ENCODE data around the gene PLXNA2.

Gene PLXNA2

DNA sequence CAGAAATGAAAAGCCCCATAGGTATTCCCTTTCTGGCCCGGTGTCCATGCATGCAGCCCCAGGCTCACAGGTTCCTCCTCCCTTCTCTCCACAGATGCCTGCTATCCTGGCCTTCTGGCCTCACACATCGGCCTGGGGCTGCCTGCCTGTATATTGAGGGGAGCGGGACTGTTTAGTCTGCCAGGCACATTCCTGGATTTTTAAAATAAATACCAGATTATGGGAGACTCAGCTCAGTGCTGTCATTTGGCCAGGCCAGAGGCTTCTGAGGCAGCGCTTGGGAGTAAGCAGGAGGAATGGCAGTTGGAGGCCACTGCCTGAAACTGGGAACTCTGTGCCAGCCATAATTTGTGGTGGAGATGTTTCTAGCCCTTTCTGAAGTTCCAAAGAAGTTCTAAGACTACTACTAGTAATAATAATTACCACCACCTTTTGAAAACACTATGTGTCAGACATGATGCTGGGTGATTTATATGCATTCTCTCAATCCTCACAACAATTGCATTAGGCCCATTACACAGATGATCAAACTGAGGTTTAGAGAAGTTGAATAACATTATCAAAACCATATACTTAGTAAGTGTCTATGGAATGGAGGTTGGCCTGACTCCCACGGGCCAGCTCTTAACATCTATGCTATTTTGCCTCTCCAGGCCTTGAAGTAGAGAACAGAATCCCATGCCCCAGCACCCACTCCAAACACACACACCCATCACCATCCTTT lies 107.6 kb downstream of the PLXNA2 start:
- DNase-seq: no peak

DNA sequence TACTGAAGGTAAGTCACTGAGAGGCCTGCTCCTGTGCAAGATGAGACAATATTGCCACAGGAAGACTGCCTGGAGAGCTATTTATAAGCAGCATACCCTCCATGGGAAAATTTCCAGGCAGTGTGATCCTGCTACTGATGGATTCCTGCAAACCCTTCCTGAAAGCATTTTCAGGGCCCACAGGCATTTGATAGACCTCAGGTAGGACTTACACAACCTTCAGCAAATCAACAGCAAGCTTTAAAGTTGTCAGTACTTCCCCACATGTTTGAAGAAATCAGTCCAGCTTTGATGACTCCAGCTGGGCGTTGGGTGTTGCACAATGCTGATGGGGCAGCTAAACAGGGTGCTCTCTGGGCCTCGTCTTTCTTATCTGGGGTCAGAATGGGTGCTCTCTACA lies 108.8 kb downstream of the PLXNA2 start:
- DNase-seq: no peak

DNA sequence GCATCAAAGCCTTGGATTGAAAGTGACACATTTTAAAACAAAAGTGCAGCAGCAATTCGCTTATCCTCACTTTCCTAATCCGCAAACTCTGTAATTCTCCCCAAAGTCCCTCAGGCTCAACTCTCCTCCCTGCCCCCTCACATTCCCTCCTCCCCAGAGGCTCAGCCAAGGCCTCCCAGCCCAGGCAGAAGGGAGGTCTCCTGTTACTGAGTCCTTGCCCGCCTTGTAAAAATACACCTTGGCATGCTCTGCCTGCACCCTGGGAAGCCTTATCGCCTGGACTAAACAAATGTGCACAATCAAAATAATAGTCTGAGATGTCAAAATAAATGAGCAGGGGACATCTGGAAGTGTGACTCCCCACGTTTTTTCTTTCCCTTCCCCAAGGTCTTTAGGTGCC lies 109.7 kb downstream of the PLXNA2 start:
- DNase-seq: no peak

DNA sequence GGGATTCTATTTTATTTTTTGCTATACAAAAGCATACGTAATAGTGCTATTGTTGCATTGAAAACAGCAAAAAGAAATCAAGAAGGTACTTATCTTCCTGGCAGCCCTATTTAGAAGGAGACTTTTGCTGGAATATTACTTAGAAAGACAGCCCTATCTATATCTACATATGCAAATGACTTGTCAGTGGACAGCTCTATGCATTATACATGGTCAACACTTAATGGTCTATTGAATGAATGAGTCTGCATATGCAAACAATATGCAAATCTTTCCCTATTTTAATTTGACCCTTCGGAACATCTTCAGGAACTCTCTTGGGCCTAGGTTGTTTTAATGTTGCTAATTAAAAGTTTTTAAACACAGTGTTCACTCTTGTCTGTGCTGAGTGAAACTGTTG lies 110.8 kb downstream of the PLXNA2 start:
- DNase-seq: no peak

DNA sequence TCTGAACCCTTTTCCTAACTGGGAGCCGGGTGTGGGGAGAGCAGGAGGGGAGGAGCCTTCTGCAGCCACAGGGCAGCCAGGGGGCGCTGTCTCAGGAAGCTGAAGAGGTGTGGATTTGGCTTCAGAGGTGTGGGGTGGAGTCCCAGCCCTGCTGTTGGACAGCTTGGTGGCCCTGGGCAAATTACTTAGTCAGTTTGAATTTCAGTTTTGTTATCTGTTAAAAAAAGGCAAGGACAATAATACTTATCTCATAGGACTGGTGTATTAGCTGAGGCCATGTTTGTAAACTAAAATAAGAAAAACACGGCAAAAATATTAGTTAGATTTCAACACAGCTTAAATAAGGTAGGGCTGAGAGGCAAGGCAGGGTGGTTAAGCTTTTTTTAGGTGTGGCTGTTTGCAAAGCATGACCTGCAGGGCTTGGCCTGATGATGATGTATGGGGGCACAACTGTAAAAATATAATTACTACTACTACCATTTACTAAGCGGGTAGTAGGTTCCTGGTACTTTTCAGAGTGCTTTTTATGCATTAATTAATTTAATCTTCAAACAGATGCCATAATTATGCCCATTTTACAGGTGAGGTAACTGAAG lies 111.8 kb downstream of the PLXNA2 start:
- DNase-seq: peak; percentile 39

DNA sequence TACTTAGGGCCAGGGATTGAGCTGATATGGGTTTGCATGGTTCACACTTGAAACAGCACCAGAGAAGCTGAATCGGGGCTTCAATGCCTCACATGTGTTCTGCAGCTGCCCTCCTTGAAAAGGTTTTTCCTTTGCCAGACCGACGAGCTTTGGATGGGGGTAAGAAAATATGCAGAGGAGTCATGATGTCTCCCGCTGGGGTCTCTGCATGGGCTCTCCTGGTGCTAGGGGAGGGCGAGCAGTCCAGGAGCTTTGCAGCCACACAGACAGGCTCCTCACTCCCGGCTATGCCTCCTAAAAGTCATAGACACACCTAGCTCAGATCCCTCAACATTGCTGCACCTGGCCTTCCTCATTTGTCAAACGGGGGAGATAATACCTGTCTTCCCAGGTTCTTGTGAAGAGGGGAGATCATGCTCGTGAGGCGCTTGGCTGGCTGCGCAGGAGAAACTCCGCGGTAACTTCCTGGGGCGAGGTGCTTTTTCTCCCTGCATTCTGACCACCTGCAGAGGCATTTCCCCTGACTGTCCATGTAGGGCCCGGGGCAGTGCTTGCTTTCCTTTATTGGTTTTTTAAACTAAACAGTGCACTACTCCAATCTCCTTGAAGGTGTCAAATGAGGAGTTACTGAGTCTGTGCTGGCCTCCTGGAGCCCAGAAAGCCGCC lies 112.4 kb downstream of the PLXNA2 start:
- no peak for DNase-seq

DNA sequence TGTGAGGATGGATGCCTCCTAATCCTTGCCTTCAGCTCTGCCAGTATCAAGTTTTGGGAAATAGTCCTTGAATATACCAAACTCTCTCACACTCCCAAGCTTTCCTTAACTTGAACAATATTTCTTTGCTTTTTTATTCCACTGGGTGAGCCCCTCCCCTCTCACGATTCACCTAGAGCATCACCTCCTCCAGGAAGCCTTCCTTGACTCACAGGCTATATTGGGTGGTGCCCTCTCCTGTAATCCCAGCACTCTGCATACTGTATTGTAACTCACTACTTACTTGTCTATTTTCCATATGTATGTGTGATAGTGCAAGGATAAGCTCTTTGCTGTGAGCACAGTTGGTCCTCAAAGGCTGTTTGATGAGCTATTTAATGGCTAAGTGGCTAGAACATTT lies 114.7 kb downstream of the PLXNA2 start:
- DNase-seq: no peak

DNA sequence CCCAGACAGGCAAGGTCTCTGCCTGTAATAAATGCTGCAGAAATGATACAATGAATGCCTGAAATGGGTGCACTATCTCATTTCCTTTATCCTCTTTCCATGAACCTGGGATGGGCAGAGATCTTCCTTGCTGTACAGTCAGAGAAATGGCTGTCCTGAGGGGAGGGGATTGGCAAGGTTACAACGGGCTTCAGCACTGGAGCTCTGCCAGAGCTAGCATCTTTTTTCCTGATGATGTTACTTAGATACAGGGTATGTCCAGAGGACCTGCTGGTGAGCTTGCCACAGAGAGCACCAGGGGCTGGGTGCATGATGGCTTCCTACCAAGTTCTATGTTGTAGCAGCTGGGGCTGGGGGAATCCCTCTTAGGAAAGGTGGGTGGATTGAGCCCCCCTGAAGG lies 115.1 kb downstream of the PLXNA2 start:
- DNase-seq: no peak

DNA sequence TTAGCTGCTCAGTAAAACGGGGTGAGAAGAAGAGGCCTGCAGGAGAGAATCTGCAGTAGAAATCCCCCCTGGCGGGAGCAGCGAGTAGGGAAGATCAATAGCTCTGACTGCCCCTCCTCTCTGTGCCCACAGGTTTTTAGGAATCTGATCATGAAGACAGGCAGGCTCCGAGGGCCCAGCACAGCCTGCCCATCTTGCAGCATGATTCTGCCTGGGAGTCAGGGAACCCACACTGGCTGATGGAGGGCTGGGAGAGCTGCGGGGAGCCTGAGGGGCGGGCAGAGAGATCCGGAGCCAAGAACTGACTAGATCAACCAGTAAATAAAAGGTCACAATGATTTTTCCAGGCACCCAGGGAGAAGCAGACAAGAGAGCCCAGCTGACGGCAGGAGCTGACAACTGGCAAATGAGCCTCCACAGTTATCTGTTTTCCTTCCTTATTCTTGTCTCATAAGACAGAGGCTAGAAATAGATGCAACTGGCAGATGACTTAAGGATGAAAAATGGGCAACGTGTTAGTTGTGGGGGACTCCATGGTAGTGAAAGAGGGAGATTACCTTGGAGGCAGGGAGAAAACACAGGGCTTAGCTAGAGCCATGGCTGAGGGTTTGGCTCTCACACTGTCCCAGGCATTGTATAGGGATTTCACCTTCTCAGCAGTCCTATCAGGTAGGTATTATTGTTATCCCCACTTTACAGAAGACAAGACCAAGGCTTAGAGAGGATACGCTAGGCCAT lies 116.2 kb downstream of the PLXNA2 start:
- DNase-seq: no peak

DNA sequence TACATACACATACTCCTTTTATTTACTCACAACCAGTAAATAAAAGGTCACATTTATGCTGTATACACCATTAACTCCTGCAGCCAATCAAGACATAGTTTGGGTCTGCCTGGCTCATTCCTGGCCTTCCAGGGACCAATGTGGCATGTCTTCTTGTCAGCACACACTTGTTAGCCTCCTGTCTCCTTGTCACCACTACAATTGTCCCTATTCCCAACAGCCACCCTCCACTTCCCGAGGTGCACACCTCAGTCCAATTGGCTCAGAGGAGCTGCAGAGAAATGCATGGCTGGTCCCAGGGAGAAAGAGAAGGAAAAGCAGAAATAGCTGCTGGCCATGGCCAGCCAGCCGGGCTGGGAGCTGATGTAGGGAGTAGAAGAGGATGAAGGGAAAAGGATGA lies 116.9 kb downstream of the PLXNA2 start:
- no peak for DNase-seq

DNA sequence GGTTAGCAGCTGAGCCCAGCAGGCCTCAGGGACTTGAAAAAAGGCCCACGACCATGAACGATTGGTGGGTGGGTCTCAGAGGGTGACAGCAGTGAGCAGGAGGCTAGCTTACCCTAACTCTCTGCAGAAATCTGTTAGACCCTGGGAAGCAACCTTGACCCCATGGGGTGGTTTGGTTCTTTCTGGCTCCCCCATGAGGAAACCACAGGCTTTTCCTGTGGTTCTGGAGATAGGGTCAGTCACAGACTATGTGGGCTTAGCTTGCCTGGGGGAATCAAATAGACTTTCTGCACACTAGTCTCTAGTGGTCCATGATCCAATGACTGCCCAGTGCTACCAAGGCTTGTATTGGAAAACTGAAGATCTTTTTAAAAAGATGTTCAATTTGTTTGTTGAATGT lies 118.1 kb downstream of the PLXNA2 start:
- DNase-seq: no peak

DNA sequence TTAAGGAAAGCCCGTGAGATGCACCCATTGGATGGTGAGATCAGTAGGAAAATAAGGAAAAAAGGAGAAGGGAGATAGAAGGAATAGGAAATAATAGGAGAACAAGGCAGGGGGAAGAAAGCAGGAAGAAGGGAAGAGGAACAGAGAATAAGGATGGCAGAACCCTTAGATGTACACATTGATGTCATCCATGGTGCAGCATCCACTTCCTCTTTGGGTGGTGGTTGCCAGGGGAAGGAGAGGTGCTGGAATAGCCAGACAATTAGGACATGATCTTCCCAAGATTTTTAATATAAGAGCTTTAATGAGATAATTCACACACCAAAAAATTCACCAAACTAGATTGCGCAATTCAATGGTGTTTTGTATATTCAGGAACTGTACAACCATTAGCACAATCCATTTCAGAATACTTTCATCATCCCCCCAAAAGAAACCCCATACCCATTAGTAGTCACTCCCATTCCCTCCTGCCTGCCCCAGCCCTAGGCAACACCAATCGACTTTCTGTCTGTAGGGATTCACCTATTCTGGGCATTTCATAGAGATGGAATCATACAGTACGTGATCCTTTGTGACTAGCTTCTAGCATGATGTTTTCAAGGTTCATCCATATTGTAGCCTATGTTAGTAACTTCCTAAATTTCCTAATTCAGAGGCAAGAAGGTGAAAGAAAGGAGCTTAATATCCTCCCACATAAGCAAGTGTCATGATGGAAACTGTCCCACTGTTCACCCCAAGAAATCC lies 121.4 kb downstream of the PLXNA2 start:
- no peak for DNase-seq

DNA sequence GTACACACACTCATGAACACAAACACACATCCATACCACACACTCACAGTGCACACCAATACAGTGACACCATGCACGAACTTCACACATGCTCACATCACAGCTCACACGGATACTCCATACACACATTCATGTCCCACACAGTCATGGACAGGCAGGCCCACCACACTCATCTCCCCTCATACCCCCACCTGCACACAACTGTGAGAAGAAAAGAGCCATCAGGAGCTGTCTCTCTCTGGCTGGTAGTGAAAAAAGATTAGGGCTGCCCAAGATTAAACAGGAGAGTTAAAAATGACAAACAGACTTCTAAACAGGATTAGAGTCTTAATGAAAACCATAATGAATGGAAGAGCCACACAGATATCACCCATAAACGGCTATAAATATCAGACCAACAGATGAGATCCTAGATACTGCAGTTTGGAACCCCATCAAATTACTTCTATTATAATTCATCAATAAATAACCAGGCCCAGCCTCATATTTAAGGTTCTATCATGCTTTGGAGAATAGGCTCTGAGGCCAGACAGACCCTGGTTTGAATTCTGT lies 122.3 kb downstream of the PLXNA2 start:
- no peak for DNase-seq

DNA sequence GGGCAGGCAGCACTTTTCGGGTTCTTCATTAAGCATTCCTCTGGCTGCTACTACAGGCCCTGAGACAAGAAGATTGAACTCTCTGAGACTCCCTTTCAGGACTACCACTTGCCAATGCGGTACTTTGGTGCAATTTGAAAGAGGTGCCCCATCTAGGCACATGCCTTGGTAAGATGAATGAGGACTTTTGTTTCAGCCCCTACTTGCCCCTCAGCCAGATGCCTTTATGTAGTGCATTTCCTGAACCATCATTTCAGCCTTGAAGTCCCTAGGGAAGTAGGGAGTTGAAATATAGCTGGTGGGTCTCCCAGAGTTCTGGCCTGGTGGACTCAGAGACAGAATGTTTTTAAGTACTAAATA lies 123.8 kb downstream of the PLXNA2 start:
- no peak for DNase-seq

DNA sequence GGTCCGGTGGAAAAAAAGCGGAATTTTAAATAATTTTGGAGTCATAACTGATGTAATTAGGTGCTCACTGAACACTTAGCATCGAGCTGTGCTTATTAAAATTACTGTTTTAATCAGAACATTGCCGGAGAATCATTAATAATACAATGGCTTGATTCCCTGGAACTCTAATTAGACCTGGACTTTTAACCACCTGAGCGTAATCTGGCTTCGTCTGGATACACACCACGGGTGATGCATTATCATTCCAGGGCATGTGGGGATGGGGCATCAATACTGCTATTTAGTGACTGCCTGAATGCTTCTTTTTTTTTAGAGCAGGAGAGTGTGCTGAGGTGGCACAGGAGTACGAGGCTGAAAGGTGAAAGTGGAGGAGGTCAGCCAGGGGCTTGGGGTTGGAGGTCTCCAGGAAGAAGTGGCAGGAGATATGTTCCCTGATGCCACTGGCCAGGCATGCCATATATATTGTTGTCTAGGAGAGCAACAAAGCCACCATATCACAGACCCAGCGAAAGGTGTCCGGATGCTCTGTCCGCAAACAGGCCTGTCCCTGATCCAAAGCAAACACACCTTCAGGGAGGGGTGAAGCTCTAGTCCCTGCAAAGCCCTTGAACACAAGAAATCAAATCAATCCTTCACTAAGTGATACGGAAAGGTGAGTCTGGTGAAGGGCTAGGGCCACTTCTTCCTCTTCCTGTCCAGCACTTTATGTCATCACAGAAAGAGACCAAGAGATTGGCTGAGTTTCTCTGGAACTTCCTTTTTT lies 125.2 kb downstream of the PLXNA2 start:
- DNase-seq: no peak

DNA sequence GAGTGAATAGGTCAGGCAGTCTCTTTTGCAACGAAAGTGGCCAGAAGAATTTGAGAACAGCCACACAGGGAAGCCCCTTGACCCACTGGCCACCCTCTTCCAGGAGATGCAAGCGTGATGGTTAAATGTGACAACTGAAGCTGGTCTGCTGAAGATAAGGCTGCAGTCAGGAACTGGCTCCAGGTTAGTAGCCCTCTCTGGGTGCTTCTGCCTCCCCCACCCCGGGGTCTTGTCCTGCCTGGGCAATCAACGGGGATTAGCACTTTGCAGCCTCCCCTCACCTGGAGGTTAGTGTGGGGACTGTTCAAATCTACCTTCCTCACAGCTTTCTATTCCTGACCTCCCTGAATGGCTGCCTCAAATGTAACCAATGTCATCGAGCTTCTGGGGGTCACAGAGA lies 125.9 kb downstream of the PLXNA2 start:
- no peak for DNase-seq

DNA sequence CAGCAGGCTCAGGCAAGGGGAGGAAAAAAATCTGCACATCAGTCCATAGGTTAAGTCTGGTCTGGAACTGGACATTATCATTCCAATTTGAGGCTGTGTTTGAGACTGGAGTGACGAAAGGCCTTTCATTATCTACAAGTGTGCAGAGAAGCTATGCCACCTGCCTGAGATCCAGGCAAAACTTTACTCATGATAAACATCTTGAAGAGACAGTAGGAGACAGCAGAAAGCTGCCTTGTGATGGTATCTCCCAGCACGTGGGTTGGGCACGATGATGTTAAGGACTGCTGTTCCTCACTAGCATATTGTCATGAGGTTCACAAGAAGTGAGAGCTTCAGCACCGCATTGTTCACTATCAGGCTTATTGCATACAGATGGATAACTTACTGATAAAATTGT lies 126.4 kb downstream of the PLXNA2 start:
- DNase-seq: no peak

DNA sequence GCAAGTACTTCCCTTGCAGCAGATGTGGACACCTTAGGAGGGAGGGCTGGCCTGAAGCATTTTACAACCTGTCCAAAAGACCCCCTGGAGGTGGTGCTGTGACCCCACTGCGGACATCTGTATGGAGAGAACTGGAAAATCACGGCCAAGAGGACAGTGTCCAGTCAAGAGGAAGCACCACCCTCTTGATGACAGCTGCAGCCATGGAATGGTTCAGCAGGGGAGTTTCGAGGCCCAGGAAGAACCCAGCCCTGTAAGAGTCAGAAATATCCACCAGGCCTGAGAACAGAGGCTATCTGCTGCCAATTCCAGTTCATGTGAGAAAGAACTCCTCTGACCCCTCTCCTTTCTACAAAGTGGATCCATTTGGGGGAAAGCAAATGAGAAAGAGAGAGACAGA lies 126.8 kb downstream of the PLXNA2 start:
- no peak for DNase-seq

DNA sequence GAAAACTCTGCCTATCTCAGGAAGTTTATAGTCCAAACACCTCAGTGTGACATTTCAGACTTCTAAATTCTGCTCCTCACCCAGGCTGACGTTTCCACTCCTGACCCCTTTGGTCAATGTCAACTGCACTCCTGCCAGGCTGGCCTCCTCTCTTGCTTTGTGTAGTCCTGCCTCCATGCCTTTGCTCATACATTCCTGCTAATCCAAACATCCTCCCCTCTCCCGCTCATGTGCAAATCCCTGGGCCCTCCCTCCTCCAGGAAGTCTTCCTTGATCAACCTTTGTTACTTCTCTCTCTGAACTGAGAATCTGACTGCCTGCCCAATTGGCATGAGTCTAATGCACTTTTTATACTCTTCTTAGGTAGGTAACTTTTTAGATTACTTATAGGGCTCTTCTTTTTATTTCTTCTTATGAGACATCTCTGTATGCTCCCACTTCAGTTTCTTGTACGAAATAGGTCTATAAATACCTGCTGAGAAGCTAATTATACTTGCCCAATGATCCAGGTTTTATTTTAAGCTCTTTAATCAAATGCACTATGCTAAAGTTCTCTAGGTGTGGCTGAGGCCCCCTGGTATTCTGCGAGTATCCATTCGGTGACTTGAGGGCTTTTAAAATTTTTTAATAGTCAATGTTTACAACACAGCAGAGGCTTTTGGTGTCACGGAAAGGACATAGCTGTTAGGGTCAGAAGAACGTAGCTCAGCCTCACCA lies 128.1 kb downstream of the PLXNA2 start:
- DNase-seq: no peak

DNA sequence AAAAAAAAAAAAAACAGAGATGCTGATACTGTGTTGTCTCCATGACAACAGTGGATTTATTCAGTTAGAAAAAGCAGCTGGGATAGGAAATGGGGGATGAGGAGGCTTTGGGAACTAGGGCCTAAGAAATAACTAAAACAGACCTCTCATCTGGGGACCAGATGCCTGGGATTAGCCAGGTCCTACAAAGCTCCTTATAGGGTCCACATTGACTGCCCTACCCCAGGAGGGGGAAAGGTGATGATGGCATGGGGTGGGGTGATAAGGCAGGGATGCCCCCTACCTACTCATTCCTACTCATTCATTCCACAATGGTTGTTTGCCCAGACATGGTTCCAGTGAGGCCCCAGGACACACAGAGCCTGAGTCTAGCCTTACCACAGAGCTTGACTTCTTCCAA lies 131.2 kb downstream of the PLXNA2 start:
- no peak for DNase-seq

DNA sequence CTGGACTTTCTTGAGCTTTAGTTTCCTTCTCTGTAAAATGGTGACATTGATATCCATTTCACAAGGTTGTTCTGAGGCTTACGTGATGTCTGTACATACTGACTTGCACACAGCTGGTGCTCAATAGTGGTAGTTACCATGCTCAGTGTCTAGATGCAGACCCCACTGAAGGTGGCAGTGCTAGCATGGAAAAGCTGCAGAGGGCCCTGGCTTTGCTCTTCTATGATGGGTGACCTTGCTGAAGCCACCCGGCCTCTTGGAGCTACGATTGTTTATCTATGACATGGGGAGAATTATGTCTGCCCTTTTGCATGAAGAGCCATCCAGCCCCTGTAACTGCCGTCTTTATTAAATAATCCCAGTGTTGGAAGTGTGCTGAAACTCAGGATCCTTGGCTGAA lies 131.8 kb downstream of the PLXNA2 start:
- DNase-seq: no peak
